ENCODE data around the gene USP43.

Gene USP43

DNA sequence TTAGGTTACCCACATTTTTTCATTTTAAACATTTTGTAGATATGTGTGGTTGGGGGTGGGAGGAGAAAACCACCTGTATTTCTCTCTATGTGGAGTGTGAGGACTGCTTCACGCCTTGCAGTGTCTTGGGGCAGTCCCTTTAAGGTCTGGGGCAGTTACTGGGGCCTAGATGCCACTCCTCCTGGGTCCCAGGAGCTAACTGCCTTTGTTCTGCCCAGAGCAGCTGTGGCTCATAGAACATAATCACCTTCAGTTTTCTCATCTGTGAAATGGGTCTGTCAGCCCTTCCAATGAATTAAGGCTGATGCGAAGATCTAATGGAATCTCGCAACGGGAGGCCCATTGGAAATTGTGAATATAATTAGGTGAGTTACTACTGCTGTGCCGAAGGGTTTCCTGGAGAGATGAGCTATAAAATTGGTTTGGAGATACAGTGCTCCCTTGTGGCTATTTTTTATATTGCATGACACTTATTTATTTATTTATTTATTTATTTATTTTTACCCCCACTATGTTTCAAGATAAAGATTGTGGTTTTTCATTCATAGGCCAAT lies 123.1 kb downstream of the USP43 start:
- Histone ChIP-seq H3K4me1 (no peaks in the 10 kb centered on the region), H3K4me3 (ENCODE audit: low read depth, low read length) (no peak overlapping the region), H3K27me3 (no peaks in the 10 kb centered on the region), H3K36me3 (no peaks in the 10 kb centered on the region), H3K9me3 (no peaks in the 10 kb centered on the region)
- DNase-seq: no peak
- TF ChIP-seq, protein P1, sequence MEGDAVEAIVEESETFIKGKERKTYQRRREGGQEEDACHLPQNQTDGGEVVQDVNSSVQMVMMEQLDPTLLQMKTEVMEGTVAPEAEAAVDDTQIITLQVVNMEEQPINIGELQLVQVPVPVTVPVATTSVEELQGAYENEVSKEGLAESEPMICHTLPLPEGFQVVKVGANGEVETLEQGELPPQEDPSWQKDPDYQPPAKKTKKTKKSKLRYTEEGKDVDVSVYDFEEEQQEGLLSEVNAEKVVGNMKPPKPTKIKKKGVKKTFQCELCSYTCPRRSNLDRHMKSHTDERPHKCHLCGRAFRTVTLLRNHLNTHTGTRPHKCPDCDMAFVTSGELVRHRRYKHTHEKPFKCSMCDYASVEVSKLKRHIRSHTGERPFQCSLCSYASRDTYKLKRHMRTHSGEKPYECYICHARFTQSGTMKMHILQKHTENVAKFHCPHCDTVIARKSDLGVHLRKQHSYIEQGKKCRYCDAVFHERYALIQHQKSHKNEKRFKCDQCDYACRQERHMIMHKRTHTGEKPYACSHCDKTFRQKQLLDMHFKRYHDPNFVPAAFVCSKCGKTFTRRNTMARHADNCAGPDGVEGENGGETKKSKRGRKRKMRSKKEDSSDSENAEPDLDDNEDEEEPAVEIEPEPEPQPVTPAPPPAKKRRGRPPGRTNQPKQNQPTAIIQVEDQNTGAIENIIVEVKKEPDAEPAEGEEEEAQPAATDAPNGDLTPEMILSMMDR (IDR thresholded peaks at IDR 0.05; ENCODE audit: low read depth, low read length): no peak

DNA sequence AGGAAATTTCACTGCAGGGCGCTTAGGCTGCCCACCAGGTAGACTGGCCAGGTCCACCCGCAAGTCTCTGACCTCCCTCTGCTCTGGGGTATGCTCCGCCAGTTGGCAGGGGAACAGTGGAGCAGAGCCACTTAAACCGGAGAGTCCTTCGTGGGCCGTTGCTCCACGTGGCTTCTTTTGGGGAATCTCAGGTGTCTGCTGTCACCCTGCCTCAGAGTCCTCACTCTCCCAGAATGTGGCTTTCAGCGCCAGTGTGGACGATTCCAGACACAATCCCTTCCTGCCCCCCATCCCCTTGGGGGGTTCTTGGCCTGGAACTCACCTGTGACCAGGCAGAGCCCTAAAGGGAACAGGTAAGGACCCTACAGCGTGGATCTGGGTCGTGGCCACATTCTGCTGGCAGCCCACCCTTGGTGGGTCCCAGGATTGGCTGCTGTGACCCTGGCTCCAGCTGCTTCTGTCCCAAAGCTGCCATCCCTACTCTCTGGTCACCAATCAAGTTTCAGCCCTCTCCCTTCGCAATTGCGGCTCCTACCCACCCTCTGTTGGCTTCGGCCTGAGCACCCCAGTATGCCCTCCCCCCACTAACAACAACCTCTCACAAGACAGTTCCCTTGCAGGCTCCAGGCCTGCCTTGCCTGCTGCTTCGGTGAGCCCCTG lies 123.8 kb downstream of the USP43 start:
- TF ChIP-seq, protein P1 (IDR thresholded peaks at IDR 0.05; ENCODE audit: low read depth, low read length): no peak
- H3K27me3 ChIP-seq: no peaks in the 10 kb centered on the region
- no peaks in the 10 kb centered on the region for H3K36me3 ChIP-seq

GRCh38 chr17:9771465-9771864 lies 126.1 kb downstream of the USP43 start:
- Histone ChIP-seq H3K4me3 (ENCODE audit: low read depth, low read length) (no peak overlapping the region), H3K36me3 (no peaks in the 10 kb centered on the region), H3K9me3 (no peaks in the 10 kb centered on the region), H3K4me1 (no peaks in the 10 kb centered on the region), H3K27me3 (no peaks in the 10 kb centered on the region)
- no peak for DNase-seq
- TF ChIP-seq, protein P1 (IDR thresholded peaks at IDR 0.05; ENCODE audit: low read depth, low read length): no peak

More for the DNA sequence above, 123.8 kb downstream of the USP43 start:
- H3K9me3 ChIP-seq: no peaks in the 10 kb centered on the region
- DNase-seq: no peak
- no peaks in the 10 kb centered on the region for H3K4me1 ChIP-seq
- no peak overlapping the region for H3K4me3 ChIP-seq (ENCODE audit: low read depth, low read length)

GRCh38 chr17:9772658-9773057 lies 127.3 kb downstream of the USP43 start:
- Histone ChIP-seq H3K9me3 (no peaks in the 10 kb centered on the region), H3K27me3 (no peaks in the 10 kb centered on the region), H3K4me1 (no peaks in the 10 kb centered on the region), H3K4me3 (ENCODE audit: low read depth, low read length) (no peak overlapping the region), H3K36me3 (no peaks in the 10 kb centered on the region)
- no peak for DNase-seq
- TF ChIP-seq, protein P1 (IDR thresholded peaks at IDR 0.05; ENCODE audit: low read depth, low read length): no peak

GRCh38 chr17:9776911-9777310 lies 131.6 kb downstream of the USP43 start:
- TF ChIP-seq, protein P1 (IDR thresholded peaks at IDR 0.05; ENCODE audit: low read depth, low read length): no peak
- Histone ChIP-seq H3K9me3 (no peaks in the 10 kb centered on the region), H3K4me3 (ENCODE audit: low read depth, low read length) (no peak overlapping the region), H3K27me3 (no peaks in the 10 kb centered on the region), H3K4me1 (no peaks in the 10 kb centered on the region), H3K36me3 (no peaks in the 10 kb centered on the region)
- DNase-seq: no peak
